Inflammatory macrophage treated with lipopolysaccharide for 4 hours (primary cell): ENCODE measurements around the gene CD1B.
"Not testable (repeated sequence)": the region's sequence is repeated elsewhere in the genome, so short reads cannot be mapped to it uniquely, and the experiment has no call there.

Experiments used
- DNase-seq: peaks from one replicate; pipeline ENCODE4 v3.0.0-alpha.2; 2020

Gene CD1B

GRCh38 chr1:158327481-158327880 is 3.9 kb downstream of the CD1B start:
- no peak for DNase-seq

GRCh38 chr1:158324395-158324794 is 6.9 kb downstream of the CD1B start:
- DNase-seq, result peak; percentile 88

DNA sequence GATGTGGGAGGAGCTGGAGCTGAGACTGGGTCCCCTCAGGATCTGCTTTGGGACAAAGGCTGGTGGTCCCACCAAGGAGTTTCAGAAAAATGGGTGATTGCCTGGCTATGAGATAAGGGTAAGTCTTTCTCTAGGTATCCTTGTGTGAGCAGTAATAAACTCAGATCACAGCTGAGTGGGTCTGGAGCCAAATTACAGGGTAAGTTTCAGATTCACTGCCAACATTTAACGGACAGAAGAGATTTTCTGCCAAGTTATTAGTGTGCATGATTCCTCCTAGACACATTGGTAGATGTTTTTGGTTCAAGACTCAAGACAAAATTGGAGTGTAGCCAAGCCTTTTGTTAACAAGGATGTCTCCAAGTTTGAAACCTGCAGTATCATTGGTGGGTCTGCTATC is 7.5 kb downstream of the CD1B start:
- DNase-seq, result no peak

DNA sequence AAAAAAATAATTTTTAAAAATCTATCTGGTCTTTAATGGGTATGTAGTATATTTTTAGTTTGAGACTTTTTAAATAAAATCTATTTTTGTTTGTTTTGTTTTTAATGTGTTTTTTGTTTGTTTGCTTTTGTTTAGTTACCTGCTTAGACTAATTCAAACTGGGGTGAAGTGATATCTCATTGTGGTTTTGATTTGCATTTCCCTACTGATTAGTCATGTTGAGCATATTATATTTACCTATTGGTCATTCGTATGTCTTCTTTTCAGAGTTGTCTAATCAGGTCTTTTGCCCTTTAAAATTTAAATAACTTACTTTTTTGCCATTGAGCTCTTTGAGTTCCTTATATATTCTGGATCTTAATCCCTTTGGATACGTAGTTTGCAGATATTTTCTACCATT is 20.3 kb downstream of the CD1B start:
- DNase-seq, result no peak

GRCh38 chr1:158310623-158311022 is 20.7 kb downstream of the CD1B start:
- no peak for DNase-seq

DNA sequence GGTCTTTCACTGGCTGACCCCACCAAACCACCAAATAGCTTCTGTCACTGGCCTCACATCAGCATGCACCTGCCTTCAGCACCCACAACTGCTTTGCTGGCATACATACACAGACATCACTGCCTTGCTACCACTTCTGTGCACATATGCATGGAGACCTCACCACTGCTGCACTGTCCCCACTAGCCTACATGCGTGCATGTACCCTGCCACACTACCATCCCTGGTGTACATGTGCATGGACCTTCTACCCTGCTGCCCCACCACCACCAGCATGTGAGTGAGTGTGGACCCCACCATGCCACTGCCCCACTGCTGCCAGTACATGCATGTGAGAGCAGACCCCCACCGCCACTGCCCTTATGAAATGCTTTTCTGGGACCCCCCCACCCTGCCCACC is 35.5 kb downstream of the CD1B start:
- no peak for DNase-seq

DNA sequence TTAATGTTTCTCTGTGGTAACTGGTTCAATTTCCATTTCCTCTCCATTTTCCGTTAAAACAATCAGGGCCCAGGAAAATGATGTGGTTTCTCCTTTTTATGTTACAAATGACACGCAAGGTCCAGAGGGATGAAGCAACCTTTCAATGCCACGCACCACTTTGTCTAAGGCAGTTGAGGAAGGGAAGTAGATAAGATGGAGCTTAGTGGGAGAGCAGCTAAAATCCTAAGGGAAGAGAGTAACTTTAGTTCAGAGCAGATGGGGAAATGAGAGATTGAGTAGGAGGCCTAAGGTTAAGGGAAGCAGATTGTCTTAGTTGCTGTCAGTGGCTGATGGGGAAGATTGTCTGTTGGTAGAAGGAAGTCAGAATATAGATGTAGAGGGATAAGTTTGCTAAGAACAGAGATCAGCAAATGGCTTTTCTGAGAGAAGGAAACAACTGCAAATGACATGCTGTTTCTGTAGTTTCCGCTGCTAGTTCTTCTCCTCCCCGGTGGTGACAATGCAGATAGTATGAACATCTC is 40.9 kb downstream of the CD1B start:
- DNase-seq, result peak; percentile 70

- DNase-seq, result no peak
Measured at GRCh38 chr1:158289811-158290210, 41.5 kb downstream of the CD1B start, which contains the start of gene CD1C. TSS of gene CD1C (plus strand) at chr1:158289923. CDS start at chr1:158290065, 142 bp downstream.

DNA sequence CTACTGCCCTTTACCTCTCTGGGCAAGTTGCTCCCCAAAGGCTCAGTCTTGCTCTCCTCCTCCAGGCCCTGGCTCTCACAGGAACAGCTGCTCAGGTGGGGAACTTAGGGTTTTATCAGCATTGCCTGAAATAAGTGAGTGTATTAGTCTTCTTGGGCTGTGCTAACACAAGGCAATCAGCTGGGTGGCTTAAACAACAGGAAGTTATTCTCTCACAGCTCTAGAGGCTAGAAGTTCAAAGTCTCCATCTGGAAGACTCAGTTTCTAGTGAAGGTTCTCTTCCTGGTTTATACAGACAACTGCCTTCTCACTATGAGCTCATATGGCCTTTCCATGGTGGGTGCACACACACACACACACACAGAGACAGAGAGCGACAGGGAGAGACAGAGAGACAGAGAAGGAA is 44.4 kb downstream of the CD1B start:
- peak; percentile 54 for DNase-seq

GRCh38 chr1:158286487-158286886 is 44.8 kb downstream of the CD1B start:
- no peak for DNase-seq

DNA sequence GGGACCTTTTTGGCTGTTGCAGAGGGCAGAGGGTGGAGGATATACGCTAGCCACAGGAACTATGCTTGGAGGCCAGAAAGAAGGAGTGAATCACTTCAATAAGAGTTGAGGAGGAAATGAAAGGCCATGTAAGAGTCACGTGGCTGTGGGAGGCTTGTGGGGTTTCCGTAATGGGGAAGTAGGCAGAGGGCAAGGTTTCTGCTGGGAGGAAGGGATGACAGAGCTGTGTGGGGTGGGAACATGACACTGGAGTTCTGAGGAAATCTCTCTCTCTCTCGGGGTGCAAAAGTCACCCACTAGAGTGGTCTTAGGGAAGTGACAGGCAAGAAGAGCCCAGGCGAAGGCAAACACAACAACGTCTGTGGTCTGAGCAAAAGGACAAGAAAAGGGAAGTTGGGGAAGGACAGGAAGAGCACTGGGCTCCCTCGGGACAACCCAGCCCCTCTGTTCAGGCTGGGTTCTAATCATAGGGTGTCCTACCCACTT is 45.5 kb downstream of the CD1B start:
- peak; percentile 99 for DNase-seq

- DNase-seq, result peak; percentile 94
Measured at GRCh38 chr1:158283965-158284364, 47.4 kb downstream of the CD1B start.

GRCh38 chr1:158282421-158282820 is 48.9 kb downstream of the CD1B start:
- DNase-seq, result not testable (repeated sequence)
